Measurements from ENCODE around the gene ERV3-1. TPM values are rescaled to one million over a fixed set of nuclear protein-coding genes. Genes with fewer than 3 reads are reported as not detected.

Gene ERV3-1
- total RNA-seq, 1 donor from 2014 or later = 24.6 TPM

DNA sequence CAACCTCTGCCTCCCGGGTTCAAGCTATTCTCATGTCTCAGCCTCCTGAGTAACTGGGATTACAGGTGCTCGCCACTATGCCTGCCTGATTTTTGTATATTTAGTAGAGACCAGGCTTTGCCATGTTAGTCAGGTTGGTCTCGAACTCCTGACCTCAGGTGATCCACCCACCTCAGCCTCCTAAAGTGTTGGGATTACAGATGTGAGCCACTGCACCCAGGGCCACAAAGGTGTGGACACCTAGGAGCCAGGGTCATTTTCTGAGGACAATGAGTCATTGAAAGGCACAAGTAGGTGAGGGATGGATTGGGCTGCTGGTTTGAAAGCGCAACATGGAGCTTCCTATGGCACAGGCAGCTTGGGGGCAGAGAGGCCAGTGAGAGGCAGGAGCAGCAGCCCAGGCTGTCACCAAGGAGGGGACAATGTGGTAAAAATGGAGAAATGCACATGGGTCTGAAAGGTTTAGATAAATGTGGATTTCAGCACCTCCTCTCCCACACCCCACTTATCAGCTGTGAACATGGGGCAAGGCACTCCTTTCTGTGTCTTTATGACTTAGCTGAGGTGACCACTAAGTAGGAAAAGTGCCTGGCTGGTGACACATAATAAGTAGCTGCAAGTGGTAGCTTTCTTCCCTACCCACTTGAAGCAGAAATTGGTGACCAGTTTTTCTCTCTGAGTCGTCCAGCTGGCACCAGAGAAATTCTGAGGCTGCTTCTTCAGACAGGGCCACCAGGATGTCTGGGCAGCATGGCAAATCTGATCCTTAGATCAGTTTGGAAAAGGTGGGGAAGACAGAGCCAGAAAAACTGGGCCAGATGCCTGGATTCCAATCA lies 61.6 kb downstream of the ERV3-1 start:
- peak; percentile 15 for DNase-seq (ENCODE audit: low read depth)

Other genes starting within 250 kb of the ERV3-1 start
- 19.1 and 30.6 TPM in 2 replicates for gene ZNF138, start 212.3 kb downstream of the ERV3-1 start, total RNA-seq
- gene ZNF273, start 103.4 kb downstream of the ERV3-1 start, total RNA-seq = 3.9 and 5.1 TPM in 2 replicates
- gene ZNF117, start 15.7 kb downstream of the ERV3-1 start, total RNA-seq = 12.9 and 13.5 TPM in 2 replicates

Data from myocyte (in vitro differentiated cells).